ENCODE data around the gene TTLL11. TPM values are rescaled to one million over a fixed set of nuclear protein-coding genes. Genes with fewer than 3 reads are reported as not detected.

TTLL11 gene
- total RNA-seq, 1 donor from 2014 or later = 23.9 TPM

GRCh38 chr9:121950866-121951265, 142.2 kb downstream of the TTLL11 start:
- DNase-seq = no peak
- H3K4me1 Mint-ChIP-seq (ENCODE audit: low read depth, unreplicated experiment) = no peaks in the 10 kb centered on the region
- TF ChIP-seq CTCF (IDR thresholded peaks at IDR 0.05; ENCODE audit: partially characterized antibody, unreplicated experiment) = no peak
- no peaks in the 10 kb centered on the region for H3K27me3 Mint-ChIP-seq (ENCODE audit: unreplicated experiment)
- H3K36me3 Mint-ChIP-seq (ENCODE audit: unreplicated experiment) = no peaks in the 10 kb centered on the region
- H3K4me3 Mint-ChIP-seq (ENCODE audit: unreplicated experiment) = no peak overlapping the region
- H3K27ac Mint-ChIP-seq (ENCODE audit: unreplicated experiment) = no peak overlapping the region
- H3K9me3 Mint-ChIP-seq (ENCODE audit: unreplicated experiment) = no peaks in the 10 kb centered on the region

- Mint-ChIP-seq H3K9me3 (ENCODE audit: unreplicated experiment) (no peaks in the 10 kb centered on the region), H3K4me1 (ENCODE audit: low read depth, unreplicated experiment) (no peaks in the 10 kb centered on the region), H3K27me3 (ENCODE audit: unreplicated experiment) (peaks cover 1% of the 10 kb centered on the region), H3K27ac (ENCODE audit: unreplicated experiment) (no peak overlapping the region), H3K36me3 (ENCODE audit: unreplicated experiment) (no peaks in the 10 kb centered on the region), H3K4me3 (ENCODE audit: unreplicated experiment) (no peak overlapping the region)
- DNase-seq = no peak
- TF ChIP-seq CTCF (IDR thresholded peaks at IDR 0.05; ENCODE audit: partially characterized antibody, unreplicated experiment) = no peak
These were observed 142.7 kb downstream of the TTLL11 start for GRCh38 chr9:121950441-121950840.

- H3K4me3 Mint-ChIP-seq (ENCODE audit: unreplicated experiment) = no peak overlapping the region
- H3K4me1 Mint-ChIP-seq (ENCODE audit: low read depth, unreplicated experiment) = no peaks in the 10 kb centered on the region
- DNase-seq = no peak
- no peaks in the 10 kb centered on the region for H3K36me3 Mint-ChIP-seq (ENCODE audit: unreplicated experiment)
- H3K27ac Mint-ChIP-seq (ENCODE audit: unreplicated experiment) = no peak overlapping the region
- peaks cover 2% of the 10 kb centered on the region for H3K27me3 Mint-ChIP-seq (ENCODE audit: unreplicated experiment)
- TF ChIP-seq CTCF (IDR thresholded peaks at IDR 0.05; ENCODE audit: partially characterized antibody, unreplicated experiment) = no peak
- no peaks in the 10 kb centered on the region for H3K9me3 Mint-ChIP-seq (ENCODE audit: unreplicated experiment)
These were observed 143.3 kb downstream of the TTLL11 start for GRCh38 chr9:121949766-121950165.

- no peak for TF ChIP-seq CTCF (IDR thresholded peaks at IDR 0.05; ENCODE audit: partially characterized antibody, unreplicated experiment)
- Mint-ChIP-seq H3K27me3 (ENCODE audit: unreplicated experiment) (peaks cover 2% of the 10 kb centered on the region), H3K4me1 (ENCODE audit: low read depth, unreplicated experiment) (no peaks in the 10 kb centered on the region), H3K4me3 (ENCODE audit: unreplicated experiment) (no peak overlapping the region), H3K36me3 (ENCODE audit: unreplicated experiment) (no peaks in the 10 kb centered on the region), H3K27ac (ENCODE audit: unreplicated experiment) (no peak overlapping the region), H3K9me3 (ENCODE audit: unreplicated experiment) (no peaks in the 10 kb centered on the region)
- DNase-seq = no peak
These were observed 143.7 kb downstream of the TTLL11 start for GRCh38 chr9:121949364-121949763.

- no peaks in the 10 kb centered on the region for H3K4me1 Mint-ChIP-seq (ENCODE audit: low read depth, unreplicated experiment)
- no peaks in the 10 kb centered on the region for H3K36me3 Mint-ChIP-seq (ENCODE audit: unreplicated experiment)
- peaks cover 2% of the 10 kb centered on the region for H3K27me3 Mint-ChIP-seq (ENCODE audit: unreplicated experiment)
- no peak for TF ChIP-seq CTCF (IDR thresholded peaks at IDR 0.05; ENCODE audit: partially characterized antibody, unreplicated experiment)
- no peak overlapping the region for H3K27ac Mint-ChIP-seq (ENCODE audit: unreplicated experiment)
- H3K9me3 Mint-ChIP-seq (ENCODE audit: unreplicated experiment) = no peaks in the 10 kb centered on the region
- no peak overlapping the region for H3K4me3 Mint-ChIP-seq (ENCODE audit: unreplicated experiment)
- no peak for DNase-seq
These were observed 145.3 kb downstream of the TTLL11 start for GRCh38 chr9:121947775-121948174.

Data from glutamatergic neuron (in vitro differentiated cells).